Upper lobe of left lung (tissue), 6 donors: Measurements from ENCODE around the gene RASSF7. TPM values are rescaled to one million over a fixed set of nuclear protein-coding genes. Genes with fewer than 3 reads are reported as not detected.
"Not testable (repeated sequence)": the region's sequence is repeated elsewhere in the genome, so short reads cannot be mapped to it uniquely, and the experiment has no call there.

Source experiments
- ATAC-seq, 2 donors: fragments of 200-7000 bp; cut with Tn5 transposase; one replicate each; pipeline ENCODE4 v1.9.1; 2022; ENCODE audit warnings: mild to moderate bottlenecking in 2 of 2, moderate library complexity in 2 of 2; ENCODE audit not compliant: low FRiP score in 2 of 2
- DNase-seq, 2 donors: peaks; one replicate each; pipeline ENCODE4 v3.0.0-alpha.2; 2019 to 2020
- H3K27ac ChIP-seq, 4 donors: fragments of 200-600 bp; sonication (generic); one replicate each; pipeline ENCODE4 v1.5.1; 2016 to 2019
- H3K27me3 ChIP-seq, 4 donors: fragments of 200-600 bp; sonication (generic); one replicate each; pipeline ENCODE4 v1.5.1; 2017 to 2019
- H3K36me3 ChIP-seq, 4 donors: fragments of 200-600 bp; sonication (generic); one replicate each; pipeline ENCODE4 v1.5.1; 2016 to 2019
- H3K4me1 ChIP-seq, 4 donors: fragments of 200-600 bp; sonication (generic); one replicate each; pipeline ENCODE4 v1.5.1; 2018 to 2019
- H3K4me3 ChIP-seq, 4 donors: fragments of 200-600 bp; sonication (generic); one replicate each; pipeline ENCODE4 v1.5.1; 2017 to 2019; ENCODE audit warnings: mild to moderate bottlenecking in 2 of 4, moderate library complexity in 1 of 4
- H3K9me3 ChIP-seq, 4 donors: fragments of 200-600 bp; sonication (generic); one replicate each; pipeline ENCODE4 v1.5.1; 2018 to 2019
- CTCF ChIP-seq, 6 experiments: fragments of 450-650 bp in 4 of 6; fragments of 200-600 bp in 2 of 6; sonication (generic) in 2 of 6; IDR thresholded peaks; one replicate each; pipeline ENCODE4 v1.5.1; 2016 to 2019; ENCODE audit warnings: antibody characterized with exemption in 6 of 6
- EP300 ChIP-seq, 4 donors: sonication (generic); formaldehyde crosslinking; IDR thresholded peaks; one replicate each; pipeline ENCODE4 v1.5.1; 2017; ENCODE audit warnings: antibody characterized with exemption in 4 of 4, control low read depth in 2 of 4
- POLR2A ChIP-seq, 4 donors: fragments of 450-650 bp; IDR thresholded peaks; one replicate each; pipeline ENCODE4 v1.5.1; 2016 to 2017; ENCODE audit warnings: antibody characterized with exemption in 4 of 4, mild to moderate bottlenecking in 2 of 4
- POLR2AphosphoS5 ChIP-seq, 2 donors: sonication (generic); formaldehyde crosslinking; IDR thresholded peaks; one replicate each; pipeline ENCODE4 v1.5.1; 2017; ENCODE audit warnings: antibody characterized with exemption in 2 of 2
- WGBS, 2 donors: methylation state at CpG; one replicate each; pipeline ENCODE4 v1.1.5; 2017 to 2018; 5-methylcytosine and 5-hydroxymethylcytosine counted together
- total RNA-seq, 6 donors: library from RNA; depleted of rRNA in 4 of 6; stranded (reverse); fragments of >200 nt in 4 of 6; gene quantifications; one replicate each; pipeline versions ENCODE4 v1.1.0 to v1.2.1, GENCODE V29; 2016 to 2021
- donor health status: DM: no; HTN: no; CAD: no; lungs with moderate emphysema.
- donor health status: DM: no; HTN: yes; CAD: no; lungs with severe emphysema.

RASSF7 gene
- total RNA-seq, 6 donors from 2014 or later: 80.2 to 222 (median 129) TPM

GRCh38 chr11:516400-516799 lies 44.4 kb upstream of the RASSF7 start:
- no peak for DNase-seq
- Histone ChIP-seq H3K9me3 (no peaks in the 10 kb centered on the region), H3K27ac (no peak overlapping the region), H3K27me3 (no peaks in the 10 kb centered on the region), H3K4me1 (peaks cover 0 to 12% (median 6%) of the 10 kb centered on the region in 4 donors), H3K4me3 (no peak overlapping the region), H3K36me3 (peaks cover 0 to 19% (median 2%) of the 10 kb centered on the region in 4 donors)
- 98 to 100% methylated on average over 4 of the region's 4 CpGs for WGBS, 2 donors
- TF ChIP-seq EP300 (IDR thresholded peaks at IDR 0.05) (no peak), POLR2AphosphoS5 (IDR thresholded peaks at IDR 0.05) (no peak), POLR2A (IDR thresholded peaks at IDR 0.05) (no peak), CTCF (IDR thresholded peaks at IDR 0.05) (no peak)
- ATAC-seq: no peak

- not testable (repeated sequence) for ATAC-seq, H3K27ac ChIP-seq, H3K4me3 ChIP-seq, H3K27me3 ChIP-seq, H3K9me3 ChIP-seq
- WGBS, 2 donors: 97% methylated on average over 13 to 37 of the region's 43 CpGs
- Histone ChIP-seq H3K4me1 (peaks cover 0 to 12% (median 6%) of the 10 kb centered on the region in 4 donors), H3K36me3 (peaks cover 0 to 15% (median 2%) of the 10 kb centered on the region in 4 donors)
- DNase-seq: peak in 1 of 2 donors; percentile 80
Measured at GRCh38 chr11:516918-517685, 43.7 kb upstream of the RASSF7 start.

- Histone ChIP-seq H3K9me3 (no peaks in the 10 kb centered on the region), H3K27ac (peak overlapping the region; percentile 58 to 81 (median 62)), H3K4me3 (peak overlapping the region in 3 of 4 donors; percentile 25 to 44 (median 38)), H3K36me3 (peaks cover 0 to 7% (median 2%) of the 10 kb centered on the region in 4 donors), H3K27me3 (no peaks in the 10 kb centered on the region), H3K4me1 (peaks cover 0 to 12% (median 6%) of the 10 kb centered on the region in 4 donors)
- peak; percentile 57 to 72 for TF ChIP-seq POLR2AphosphoS5 (IDR thresholded peaks at IDR 0.05)
- TF ChIP-seq EP300 (IDR thresholded peaks at IDR 0.05): peak in 2 of 4 donors; percentile 39 to 53
- peak; percentile 100 for TF ChIP-seq CTCF (IDR thresholded peaks at IDR 0.05)
- TF ChIP-seq POLR2A (IDR thresholded peaks at IDR 0.05): peak in 1 of 4 donors; percentile 52
- ATAC-seq (peak; percentile 98 to 99), DNase-seq (peak; percentile 95 to 98)
- 17 to 29% methylated on average over 29 to 38 of the region's 74 CpGs for WGBS, 2 donors
Measured at GRCh38 chr11:518463-519202, 42.1 kb upstream of the RASSF7 start.

GRCh38 chr11:520428-521176 lies 40.2 kb upstream of the RASSF7 start:
- no peak overlapping the region for H3K27ac ChIP-seq
- H3K9me3 ChIP-seq: no peaks in the 10 kb centered on the region
- DNase-seq (peak in 1 of 2 donors; percentile 74), ATAC-seq (no peak)
- H3K36me3 ChIP-seq: no peaks in the 10 kb centered on the region
- no peaks in the 10 kb centered on the region for H3K27me3 ChIP-seq
- TF ChIP-seq POLR2AphosphoS5 (IDR thresholded peaks at IDR 0.05) (no peak), POLR2A (IDR thresholded peaks at IDR 0.05) (no peak), CTCF (IDR thresholded peaks at IDR 0.05) (no peak), EP300 (IDR thresholded peaks at IDR 0.05) (no peak)
- H3K4me3 ChIP-seq: no peak overlapping the region
- H3K4me1 ChIP-seq: peaks cover 0 to 12% (median 6%) of the 10 kb centered on the region in 4 donors
- 93 to 95% methylated on average over 39 of the region's 39 CpGs for WGBS, 2 donors
